Measurements from ENCODE around the gene TLX3.

DNA sequence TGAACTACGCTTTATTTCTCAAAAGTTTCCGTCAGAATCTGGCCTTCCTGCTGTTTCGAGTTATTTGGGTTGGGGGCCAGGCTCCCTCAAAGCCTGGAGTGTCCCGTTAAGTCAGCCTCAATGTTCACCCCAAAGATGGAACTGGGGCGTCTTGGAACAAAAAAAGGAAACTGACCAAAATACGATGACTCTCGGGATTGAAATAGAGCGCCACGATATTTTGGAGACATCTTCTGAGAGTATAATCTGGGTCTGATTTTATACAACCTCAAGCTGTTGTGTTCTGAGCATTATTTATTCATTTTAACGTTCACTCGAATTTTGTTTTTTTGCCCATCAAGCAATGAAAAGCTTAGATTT is 28.1 kb downstream of the TLX3 start:
- TF ChIP-seq GATA3 (IDR thresholded peaks at IDR 0.05; ENCODE audit: low read depth, low read length): no peak
- no peak for TF ChIP-seq GATA2 (IDR thresholded peaks at IDR 0.05; ENCODE audit: low read depth, low read length)

Data from SH-SY5Y (cell line).